ENCODE results near the gene SLC6A9. TPM values are rescaled to one million over a fixed set of nuclear protein-coding genes. Genes with fewer than 3 reads are reported as not detected.

Gene SLC6A9
- total RNA-seq, 1 experiment from 2014 or later: 6.0 TPM

- no peak for DNase-seq
- no peak overlapping the region for H3K4me3 ChIP-seq
Measured at GRCh38 chr1:44021156-44021555, 10.1 kb downstream of the SLC6A9 start.

GRCh38 chr1:44020464-44020863, 10.8 kb downstream of the SLC6A9 start:
- H3K4me3 ChIP-seq: no peak overlapping the region
- H3K36me3 ChIP-seq: no peaks in the 10 kb centered on the region
- no peak for DNase-seq
- no peaks in the 10 kb centered on the region for H3K9me3 ChIP-seq
- H3K27me3 ChIP-seq: no peaks in the 10 kb centered on the region

More at GRCh38 chr1:44021156-44021555, 10.1 kb downstream of the SLC6A9 start:
- Histone ChIP-seq H3K27me3 (no peaks in the 10 kb centered on the region), H3K9me3 (no peaks in the 10 kb centered on the region), H3K36me3 (no peaks in the 10 kb centered on the region)

GRCh38 chr1:44019466-44019948, 11.8 kb downstream of the SLC6A9 start:
- Histone ChIP-seq H3K4me3 (no peak overlapping the region), H3K9me3 (no peaks in the 10 kb centered on the region), H3K27me3 (no peaks in the 10 kb centered on the region), H3K36me3 (no peaks in the 10 kb centered on the region)
- no peak for DNase-seq

GRCh38 chr1:44016890-44017400, 14.3 kb downstream of the SLC6A9 start:
- no peaks in the 10 kb centered on the region for H3K36me3 ChIP-seq
- DNase-seq: no peak
- no peak overlapping the region for H3K4me3 ChIP-seq
- H3K9me3 ChIP-seq: no peaks in the 10 kb centered on the region
- no peaks in the 10 kb centered on the region for H3K27me3 ChIP-seq

- peak; percentile 50 for DNase-seq
- H3K4me3 ChIP-seq: no peak overlapping the region
- H3K36me3 ChIP-seq: no peaks in the 10 kb centered on the region
- no peaks in the 10 kb centered on the region for H3K27me3 ChIP-seq
- H3K9me3 ChIP-seq: no peaks in the 10 kb centered on the region
Measured at GRCh38 chr1:44016041-44016889, 15.0 kb downstream of the SLC6A9 start.

- Histone ChIP-seq H3K36me3 (no peaks in the 10 kb centered on the region), H3K4me3 (no peak overlapping the region), H3K27me3 (no peaks in the 10 kb centered on the region), H3K9me3 (no peaks in the 10 kb centered on the region)
- peak; percentile 47 for DNase-seq
Measured at GRCh38 chr1:44015206-44015605, 16.1 kb downstream of the SLC6A9 start.

GRCh38 chr1:44014365-44015104, 16.7 kb downstream of the SLC6A9 start:
- Histone ChIP-seq H3K36me3 (no peaks in the 10 kb centered on the region), H3K4me3 (no peak overlapping the region), H3K27me3 (no peaks in the 10 kb centered on the region), H3K9me3 (no peaks in the 10 kb centered on the region)
- DNase-seq: no peak

- no peaks in the 10 kb centered on the region for H3K9me3 ChIP-seq
- H3K27me3 ChIP-seq: no peaks in the 10 kb centered on the region
- no peaks in the 10 kb centered on the region for H3K36me3 ChIP-seq
- no peak for DNase-seq
- no peak overlapping the region for H3K4me3 ChIP-seq
Measured at GRCh38 chr1:44013949-44014348, 17.3 kb downstream of the SLC6A9 start.

GRCh38 chr1:44012941-44013609, 18.2 kb downstream of the SLC6A9 start:
- no peak for DNase-seq
- Histone ChIP-seq H3K9me3 (no peaks in the 10 kb centered on the region), H3K36me3 (no peaks in the 10 kb centered on the region), H3K27me3 (no peaks in the 10 kb centered on the region), H3K4me3 (no peak overlapping the region)

- Histone ChIP-seq H3K4me3 (no peak overlapping the region), H3K27me3 (no peaks in the 10 kb centered on the region), H3K36me3 (no peaks in the 10 kb centered on the region), H3K9me3 (no peaks in the 10 kb centered on the region)
- DNase-seq: no peak
Measured at GRCh38 chr1:44012404-44012803, 18.9 kb downstream of the SLC6A9 start.

GRCh38 chr1:44010935-44011471, 20.3 kb downstream of the SLC6A9 start:
- Histone ChIP-seq H3K9me3 (no peaks in the 10 kb centered on the region), H3K36me3 (peaks cover 2% of the 10 kb centered on the region; the same call in 1 of the 2 replicates), H3K27me3 (no peaks in the 10 kb centered on the region), H3K4me3 (no peak overlapping the region)
- no peak for DNase-seq

- peaks cover 2% of the 10 kb centered on the region; the same call in 1 of the 2 replicates for H3K36me3 ChIP-seq
- no peak overlapping the region for H3K4me3 ChIP-seq
- no peak for DNase-seq
- no peaks in the 10 kb centered on the region for H3K9me3 ChIP-seq
- H3K27me3 ChIP-seq: no peaks in the 10 kb centered on the region
Measured at GRCh38 chr1:44008259-44008658, 23.0 kb downstream of the SLC6A9 start.

- no peak overlapping the region for H3K4me3 ChIP-seq
- no peak for DNase-seq
- H3K36me3 ChIP-seq: peaks cover 4% of the 10 kb centered on the region; the same call in 1 of the 2 replicates
- no peaks in the 10 kb centered on the region for H3K9me3 ChIP-seq
- H3K27me3 ChIP-seq: no peaks in the 10 kb centered on the region
Measured at GRCh38 chr1:44002606-44003157, 28.6 kb downstream of the SLC6A9 start.

- H3K36me3 ChIP-seq: peaks cover 4% of the 10 kb centered on the region; the same call in 1 of the 2 replicates
- no peak overlapping the region for H3K4me3 ChIP-seq
- no peak for DNase-seq
- H3K9me3 ChIP-seq: no peaks in the 10 kb centered on the region
- H3K27me3 ChIP-seq: no peaks in the 10 kb centered on the region
Measured at GRCh38 chr1:44002165-44002564, 29.1 kb downstream of the SLC6A9 start.

GRCh38 chr1:44000122-44000665, 31.1 kb downstream of the SLC6A9 start:
- no peak for DNase-seq
- no peaks in the 10 kb centered on the region for H3K9me3 ChIP-seq
- H3K4me3 ChIP-seq: no peak overlapping the region
- H3K27me3 ChIP-seq: no peaks in the 10 kb centered on the region
- H3K36me3 ChIP-seq: 0 out of 2 replicates have a peak, but pooled peaks cover 2% of the 10 kb centered on the region

GRCh38 chr1:43999455-43999854, 31.8 kb downstream of the SLC6A9 start:
- H3K4me3 ChIP-seq: no peak overlapping the region
- DNase-seq: no peak
- no peaks in the 10 kb centered on the region for H3K27me3 ChIP-seq
- H3K9me3 ChIP-seq: no peaks in the 10 kb centered on the region
- 0 out of 2 replicates have a peak, but pooled peaks cover 2% of the 10 kb centered on the region for H3K36me3 ChIP-seq

Data from MG63 (cell line).